GM12873 (cell line): ENCODE measurements around the gene PCDHGB5.

Source experiments
- CTCF ChIP-seq: IDR thresholded peaks from 2 replicates; pipeline ENCODE4 v1.5.1; 2012; ENCODE audit warnings: low read depth, mild to moderate bottlenecking, moderate library complexity, low read length, control low read depth; ENCODE audit not compliant: insufficient read depth; ENCODE audit errors: missing control alignments

PCDHGB5 gene

GRCh38 chr5:141421489-141421855, 23.7 kb downstream of the PCDHGB5 start:
- TF ChIP-seq CTCF: no peak

GRCh38 chr5:141422742-141423291, 25.1 kb downstream of the PCDHGB5 start:
- no peak for TF ChIP-seq CTCF

GRCh38 chr5:141427783-141428426, 30.2 kb downstream of the PCDHGB5 start:
- TF ChIP-seq CTCF: no peak

GRCh38 chr5:141430332-141431113, 32.8 kb downstream of the PCDHGB5 start, which contains the start of gene PCDHGA12:
PCDHGA12 (plus strand) TSS chr5:141430507; CDS start chr5:141430760, 253 bp downstream.
- peak; percentile 74 for TF ChIP-seq CTCF

- TF ChIP-seq CTCF: no peak
Measured at GRCh38 chr5:141431286-141431685, 33.5 kb downstream of the PCDHGB5 start.

- TF ChIP-seq CTCF: no peak
Measured at GRCh38 chr5:141434006-141434405, 36.3 kb downstream of the PCDHGB5 start.

GRCh38 chr5:141437221-141437620, 39.5 kb downstream of the PCDHGB5 start:
- no peak for TF ChIP-seq CTCF
